Stimulated activated CD4-positive, alpha-beta T cell treated with anti-CD3 and anti-CD28 coated beads, Interleukin-15, amount 100 ng/mL, for 24 hours (primary cell): ENCODE measurements around the gene TP53I13.

ENCODE experiments used
- DNase-seq: peaks from one replicate; pipeline ENCODE4 v3.0.0-alpha.2; 2020

Gene TP53I13

GRCh38 chr17:29595107-29595942 is 26.8 kb downstream of the TP53I13 start:
- no peak for DNase-seq

DNA sequence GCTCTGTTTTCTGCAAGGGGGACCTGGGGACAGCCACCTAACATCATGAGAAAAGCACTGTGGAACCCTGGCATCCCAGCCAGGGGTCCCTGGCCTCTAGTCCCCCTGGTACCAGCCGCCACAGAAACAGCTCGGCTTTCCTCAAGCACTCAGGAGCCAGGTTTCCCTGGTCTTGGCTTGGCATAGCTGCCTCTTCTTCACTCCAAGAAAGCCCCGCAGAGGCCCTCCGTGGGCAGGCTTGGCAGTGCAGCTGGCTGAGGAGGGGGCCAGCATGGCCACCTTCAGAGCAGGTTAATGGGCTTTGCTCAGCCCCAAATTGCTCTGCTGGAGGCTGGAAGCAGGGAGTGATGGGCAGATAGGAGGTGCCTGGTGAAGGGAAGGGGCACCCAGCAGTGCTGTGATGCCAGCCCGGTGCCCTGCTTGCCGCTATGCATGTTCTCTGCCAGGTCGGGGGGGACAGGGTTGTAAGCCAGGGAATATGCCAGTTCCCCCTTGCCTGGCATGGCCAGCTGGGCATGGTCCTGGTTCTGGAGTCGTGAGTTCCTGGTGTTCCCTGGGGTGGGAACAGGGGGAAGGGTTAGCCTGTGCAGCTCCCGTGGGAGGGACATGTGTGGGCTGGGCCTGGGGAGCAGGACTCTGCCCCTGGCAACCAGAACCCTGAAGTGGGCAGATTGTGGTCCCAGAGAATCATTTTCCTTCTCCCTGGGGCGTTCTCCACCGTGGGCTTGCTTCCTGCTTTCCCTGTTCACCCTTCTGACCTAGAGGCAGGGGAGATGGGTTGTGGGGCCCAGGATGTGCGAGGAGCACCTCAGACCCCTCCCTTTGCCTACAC is 27.7 kb downstream of the TP53I13 start:
- no peak for DNase-seq

DNA sequence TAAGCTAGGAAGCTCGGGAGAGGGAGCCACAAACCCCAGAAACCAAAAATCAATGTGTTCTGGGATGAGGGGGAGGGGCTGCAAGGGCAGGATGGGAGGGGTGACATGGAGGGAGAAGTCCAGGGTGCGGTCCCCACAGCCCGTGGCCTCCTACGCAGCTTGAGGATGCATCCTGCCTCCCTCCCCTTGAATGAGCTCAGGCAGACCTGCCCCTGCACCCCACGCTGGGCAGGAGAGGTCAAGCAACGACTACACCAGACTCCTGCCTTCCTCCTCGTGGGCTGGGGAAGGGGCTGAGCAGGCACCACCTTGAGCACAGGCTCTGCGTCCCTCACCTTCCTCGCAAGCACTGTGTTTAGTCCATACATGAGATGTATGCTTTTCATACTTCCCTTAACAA is 28.3 kb downstream of the TP53I13 start:
- no peak for DNase-seq

DNA sequence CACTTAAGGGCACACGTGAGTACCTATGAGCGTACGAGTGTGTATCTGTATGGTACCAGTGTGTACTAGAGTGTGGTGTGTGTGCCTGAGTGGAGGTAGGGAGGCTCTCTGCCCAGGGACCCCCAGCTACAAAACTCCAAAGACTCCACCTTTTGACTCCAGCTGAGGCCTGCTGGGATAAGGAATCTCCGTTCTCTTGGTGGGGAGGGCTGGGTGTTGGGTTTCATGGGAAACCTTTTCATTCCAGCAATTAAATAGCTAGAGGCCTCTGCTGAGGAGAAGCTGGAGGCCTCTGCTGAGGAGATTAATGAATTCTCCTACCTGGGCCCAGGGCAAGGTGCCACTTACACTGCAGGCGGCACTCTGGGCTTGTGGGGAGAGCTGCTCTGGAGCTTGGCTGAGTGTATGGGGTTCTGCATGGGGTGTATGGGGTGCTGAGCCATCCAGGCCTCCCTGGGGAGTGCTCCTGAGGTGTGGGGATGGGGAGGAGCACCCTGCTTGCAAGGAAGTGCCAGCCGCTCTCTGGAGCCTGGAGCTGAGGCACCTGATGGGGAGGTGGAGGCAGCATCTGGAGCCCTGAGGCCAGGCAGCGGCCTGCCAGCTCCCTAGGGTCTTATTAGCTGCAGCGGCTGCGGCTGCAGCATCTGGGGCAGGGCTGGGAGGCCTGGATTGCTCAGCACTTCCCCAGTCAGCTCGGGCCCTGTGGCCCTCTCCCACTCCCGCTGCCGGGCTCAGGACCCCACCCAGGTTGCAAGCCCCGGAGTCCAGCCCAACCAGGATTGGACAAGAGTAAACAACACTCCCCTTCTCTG is 29.1 kb downstream of the TP53I13 start:
- no peak for DNase-seq

DNA sequence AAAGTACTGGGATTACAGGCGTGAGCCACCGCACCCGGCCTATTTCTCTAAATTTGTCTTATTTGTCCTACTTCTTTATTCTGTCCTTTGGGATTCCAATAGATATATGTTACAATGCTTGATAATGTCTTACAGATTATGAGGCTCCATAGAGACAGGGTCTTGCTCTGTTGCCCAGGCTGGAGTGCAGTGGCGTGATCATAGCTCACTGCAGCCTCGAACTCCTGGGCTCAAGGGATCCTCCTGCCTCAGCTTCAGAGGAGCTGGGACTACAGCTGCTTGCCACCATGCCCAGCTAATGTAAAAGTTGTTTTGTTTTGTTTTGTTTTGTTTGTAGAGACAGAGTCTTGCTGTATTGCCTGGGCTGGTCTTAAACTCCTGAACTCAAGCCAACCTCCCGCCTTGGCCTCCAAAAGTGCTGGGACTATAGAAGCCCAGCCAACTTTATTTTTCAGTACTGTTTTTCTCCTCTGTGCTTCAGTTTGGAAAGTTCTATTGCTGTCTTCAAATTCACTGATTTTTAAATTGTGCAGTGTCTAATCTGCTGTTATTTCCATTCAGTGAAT is 34.7 kb downstream of the TP53I13 start:
- no peak for DNase-seq

DNA sequence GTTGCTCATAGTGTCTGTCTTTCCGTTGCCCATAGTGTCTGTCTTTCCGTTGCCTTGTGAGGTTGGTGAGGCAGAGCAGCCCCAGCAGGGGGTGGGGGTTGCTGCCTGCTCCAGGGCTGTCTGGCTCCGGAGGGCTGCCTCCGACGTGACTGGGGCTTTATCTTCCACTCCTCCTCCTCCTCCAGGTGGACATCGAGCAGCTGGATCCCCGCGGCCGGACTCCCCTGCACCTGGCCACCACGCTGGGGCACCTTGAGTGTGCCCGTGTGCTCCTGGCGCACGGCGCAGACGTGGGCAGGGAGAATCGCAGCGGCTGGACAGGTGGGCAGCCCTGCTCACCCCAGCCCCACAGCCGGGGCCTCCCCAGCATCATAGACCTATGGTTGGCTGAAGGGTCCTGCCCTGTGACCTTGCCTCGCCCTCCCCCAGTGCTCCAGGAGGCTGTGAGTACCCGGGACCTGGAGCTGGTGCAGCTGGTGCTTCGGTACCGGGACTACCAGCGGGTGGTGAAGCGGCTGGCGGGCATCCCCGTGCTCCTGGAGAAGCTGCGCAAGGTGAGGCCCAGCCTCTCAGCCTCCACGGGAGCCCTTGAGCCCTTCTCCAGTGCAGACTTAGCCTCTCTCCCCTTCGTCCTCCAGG is 39.2 kb downstream of the TP53I13 start:
- no peak for DNase-seq

- no peak for DNase-seq
Observed at GRCh38 chr17:29608986-29609385, 40.5 kb downstream of the TP53I13 start.

GRCh38 chr17:29610395-29610794 is 41.9 kb downstream of the TP53I13 start:
- DNase-seq: no peak

- DNase-seq: no peak
Observed at GRCh38 chr17:29611351-29612093, 43.0 kb downstream of the TP53I13 start.

GRCh38 chr17:29612094-29612403 is 43.5 kb downstream of the TP53I13 start:
- no peak for DNase-seq

DNA sequence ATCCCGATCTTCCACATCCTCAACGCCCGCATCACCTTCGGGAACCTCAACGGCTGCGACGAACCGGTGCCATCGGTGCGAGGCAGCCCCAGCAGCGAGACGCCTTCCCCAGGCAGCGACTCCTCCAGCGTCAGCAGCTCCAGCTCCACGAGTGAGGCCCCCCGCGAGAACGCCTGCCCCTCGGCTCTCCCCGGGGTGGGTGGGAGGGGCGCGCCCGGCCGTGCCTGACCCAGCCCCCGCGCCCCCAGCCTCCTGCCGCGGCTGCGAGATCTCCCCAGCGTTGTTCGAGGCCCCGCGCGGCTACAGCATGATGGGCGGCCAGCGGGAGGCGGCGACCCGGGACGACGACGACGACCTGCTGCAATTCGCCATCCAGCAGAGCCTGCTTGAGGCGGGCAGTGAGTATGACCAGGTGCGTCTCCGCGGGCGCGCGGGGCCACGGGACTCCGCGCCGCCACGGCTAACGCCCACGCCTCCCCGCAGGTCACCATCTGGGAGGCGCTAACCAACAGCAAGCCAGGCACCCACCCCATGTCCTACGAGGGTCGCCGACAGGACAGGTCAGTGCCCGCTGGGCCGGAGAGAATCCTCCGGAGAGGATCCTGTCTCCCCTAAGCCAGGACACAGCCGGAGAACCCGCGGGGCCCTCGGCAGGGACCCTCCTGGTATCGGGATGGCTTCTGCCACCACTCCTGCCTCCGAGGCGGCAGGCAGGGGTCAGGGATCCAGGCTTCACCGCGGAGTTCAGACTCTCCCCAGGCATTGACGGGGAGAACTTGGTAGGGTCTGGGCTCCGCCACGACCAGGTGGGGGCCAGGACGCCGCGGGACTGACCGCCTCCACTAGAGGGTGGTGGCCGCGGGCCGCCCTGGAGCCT is 44.1 kb downstream of the TP53I13 start:
- DNase-seq: peak; percentile 13

DNA sequence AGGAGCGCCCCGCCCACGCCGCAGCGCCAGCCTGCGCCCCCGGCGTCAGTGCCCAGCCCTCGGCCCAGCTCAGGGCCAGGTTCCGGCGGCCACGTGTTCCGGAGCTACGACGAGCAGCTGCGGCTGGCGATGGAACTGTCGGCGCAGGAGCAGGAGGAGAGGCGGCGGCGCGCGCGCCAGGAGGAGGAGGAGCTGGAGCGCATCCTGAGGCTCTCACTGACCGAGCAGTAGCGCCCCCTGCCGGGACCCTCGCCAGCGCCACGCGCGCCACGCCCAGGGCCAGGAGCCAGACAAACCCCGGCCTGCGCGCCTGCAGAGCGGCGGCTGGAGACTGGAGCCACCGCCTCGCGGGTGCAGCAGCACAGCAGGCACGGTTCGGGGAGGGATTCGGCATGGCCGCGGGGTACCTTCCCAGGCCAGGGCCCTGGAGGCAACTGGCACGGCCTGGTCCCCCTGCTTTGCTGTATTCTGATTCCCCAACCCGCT is 44.9 kb downstream of the TP53I13 start:
- peak; percentile 98 for DNase-seq

DNA sequence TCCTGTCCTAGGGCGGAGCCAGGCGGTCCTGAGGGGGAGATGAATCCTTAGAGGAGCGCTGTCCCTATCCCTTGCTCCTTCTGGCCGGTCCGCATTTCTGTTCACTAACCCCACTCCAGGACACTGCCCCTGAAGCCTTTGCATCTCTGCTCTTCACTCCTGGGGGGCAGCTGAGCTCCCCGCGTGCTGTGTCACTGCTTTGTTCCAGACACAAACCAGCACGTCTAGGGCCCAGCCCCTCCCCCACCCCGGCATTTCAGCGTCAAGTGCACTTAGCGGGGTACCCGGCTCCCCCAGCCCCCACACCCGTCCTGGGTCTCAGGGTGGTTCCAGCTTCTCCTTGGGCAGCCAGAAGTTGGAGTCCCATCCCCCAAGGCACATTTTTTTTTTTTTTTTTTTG is 45.4 kb downstream of the TP53I13 start:
- DNase-seq: no peak

- DNase-seq: no peak
Observed at GRCh38 chr17:29614349-29615047, 46.0 kb downstream of the TP53I13 start.

DNA sequence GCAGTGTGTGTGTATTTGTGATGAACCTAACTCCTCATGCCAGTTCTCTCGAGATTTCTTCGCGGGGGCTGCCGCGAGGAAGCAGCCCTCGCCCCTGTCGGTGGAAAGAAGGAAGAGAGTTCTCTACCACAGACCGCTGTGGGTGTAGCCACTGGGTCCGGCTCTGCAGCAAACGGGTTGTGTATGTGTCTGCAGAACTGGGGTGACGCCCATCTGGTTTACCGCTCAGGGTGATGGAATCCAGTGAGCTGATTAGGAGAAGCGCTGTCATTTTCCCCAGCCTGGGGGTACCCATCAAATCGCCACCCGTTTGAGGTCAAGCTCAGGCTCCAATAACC is 46.5 kb downstream of the TP53I13 start:
- peak; percentile 73 for DNase-seq

- peak; percentile 90 for DNase-seq
Observed at GRCh38 chr17:29615492-29616299, 47.2 kb downstream of the TP53I13 start.

- DNase-seq: peak; percentile 30
Observed at GRCh38 chr17:29616300-29617048, 48.0 kb downstream of the TP53I13 start.

- peak; percentile 97 for DNase-seq
Observed at GRCh38 chr17:29617125-29617480, 48.6 kb downstream of the TP53I13 start.
